ENCODE results near the gene PTPN7.
"Not testable (repeated sequence)": the region's sequence is repeated elsewhere in the genome, so short reads cannot be mapped to it uniquely, and the experiment has no call there.

The PTPN7 gene

DNA sequence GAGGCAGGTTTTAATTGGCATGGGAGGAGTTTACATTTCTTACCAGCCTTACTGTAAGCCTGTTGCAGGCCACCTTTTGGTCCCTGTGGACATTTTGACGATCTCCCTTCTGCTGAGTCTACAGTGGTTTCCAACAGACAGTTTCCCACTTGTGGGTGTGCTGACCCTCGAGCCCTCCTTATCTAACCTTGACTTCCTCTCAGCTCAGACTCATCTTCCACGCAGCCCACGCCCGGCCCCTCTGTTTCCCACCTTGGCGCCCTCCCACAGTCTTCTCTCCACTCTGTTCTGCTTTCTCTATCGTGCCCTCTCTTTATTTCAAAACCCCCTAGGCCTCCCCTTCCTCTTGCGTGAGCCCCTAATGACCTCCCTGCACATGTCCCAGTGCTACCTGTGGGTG is 9.8 kb downstream of the PTPN7 start:
- no peak for DNase-seq

DNA sequence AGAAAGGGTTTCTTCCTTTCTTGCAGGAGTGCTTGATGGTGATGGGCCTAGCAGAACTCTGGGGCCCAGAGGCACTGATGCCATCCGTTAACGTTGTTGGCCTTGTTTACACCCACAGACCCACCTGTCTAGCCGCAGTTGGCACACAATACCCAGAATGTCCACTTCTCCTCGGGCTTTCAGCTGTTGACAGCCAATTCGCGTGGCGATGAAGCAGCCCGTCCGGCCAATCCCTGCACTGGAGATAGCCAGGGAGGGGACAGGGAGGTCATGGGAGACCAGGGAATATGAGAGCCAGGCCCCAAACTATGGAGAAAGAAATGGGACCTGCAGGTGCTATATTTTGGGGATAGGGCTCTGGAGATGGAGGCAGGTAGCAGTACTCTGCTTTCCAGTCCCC is 10.2 kb downstream of the PTPN7 start:
- no peak for DNase-seq

DNA sequence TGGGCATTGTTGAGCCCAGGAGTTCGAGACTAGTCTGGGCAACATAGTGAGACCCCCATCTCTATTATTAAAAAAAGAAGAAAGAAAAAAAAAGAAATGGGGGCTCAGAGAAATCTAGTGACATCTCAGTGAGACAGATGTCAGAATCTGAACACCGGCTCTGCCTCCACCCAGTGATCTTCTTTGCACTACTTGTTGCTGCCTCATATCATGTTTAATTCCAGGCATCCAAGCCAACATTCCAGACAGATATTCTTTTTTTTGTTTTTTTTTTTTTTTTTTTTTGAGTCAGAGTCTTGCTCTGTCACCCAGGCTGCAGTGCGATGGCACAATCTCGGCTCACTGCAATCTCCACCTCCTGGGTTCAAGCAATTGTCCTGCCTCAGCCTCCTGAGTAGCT is 10.8 kb downstream of the PTPN7 start:
- DNase-seq = no peak

DNA sequence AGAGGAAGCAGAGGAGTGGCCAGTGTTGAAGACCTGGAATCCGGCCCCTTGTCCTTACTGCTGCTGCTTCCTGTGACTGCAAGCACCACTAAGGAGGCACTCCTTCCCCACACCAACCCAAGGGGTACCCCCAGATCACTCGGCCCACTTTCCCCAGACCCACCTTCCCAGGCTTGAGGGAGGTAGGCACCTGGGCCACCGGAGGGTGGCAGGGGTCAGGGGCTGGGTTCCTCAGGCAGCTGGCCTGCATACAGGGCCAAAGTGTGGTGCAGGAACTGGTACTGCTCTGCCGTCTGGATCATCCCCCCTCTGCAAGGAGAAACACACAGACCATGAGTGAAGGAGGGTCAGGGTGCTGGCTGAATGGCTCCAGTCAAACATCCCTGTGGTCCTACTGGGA is 12.0 kb downstream of the PTPN7 start:
- no peak for DNase-seq

DNA sequence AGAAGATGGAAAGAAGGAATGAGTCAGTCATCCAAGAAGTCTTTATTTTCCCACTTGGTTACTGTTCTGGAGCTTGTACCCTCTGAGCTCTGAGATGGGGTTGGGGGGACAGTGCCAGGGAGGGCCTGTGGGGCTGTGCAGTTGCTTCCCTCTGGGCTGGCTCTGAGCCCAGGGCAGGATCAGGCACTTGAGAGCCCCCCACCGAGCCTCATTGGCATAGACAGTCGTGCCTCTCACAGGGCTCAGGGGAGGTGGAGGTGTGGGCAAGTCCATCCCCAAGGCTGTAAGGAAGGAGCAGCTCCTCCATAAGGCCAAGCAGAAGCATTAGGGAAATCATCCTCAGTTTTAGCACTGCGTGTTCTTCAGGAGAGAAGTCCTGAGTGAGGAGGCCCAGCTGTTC is 13.4 kb downstream of the PTPN7 start:
- DNase-seq = no peak

DNA sequence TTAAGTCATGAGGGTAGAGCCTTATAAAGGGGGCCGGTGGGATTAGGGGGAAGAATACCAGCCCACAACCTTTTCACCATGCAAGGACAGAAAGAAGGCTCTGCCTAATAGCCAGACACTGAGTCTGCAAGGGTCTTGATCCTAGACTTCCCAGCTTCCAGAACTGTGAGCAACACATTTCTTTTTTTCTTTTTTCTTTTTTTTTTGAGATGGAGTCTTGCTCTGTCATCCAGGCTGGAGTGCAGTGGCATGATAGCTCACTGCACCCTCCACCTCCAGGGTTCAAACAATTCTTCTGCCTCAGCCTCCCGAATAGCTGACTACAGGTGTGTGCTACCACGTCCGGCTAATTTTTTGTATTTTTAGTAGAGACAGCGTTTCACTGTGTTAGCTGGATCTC is 14.1 kb downstream of the PTPN7 start:
- DNase-seq = no peak

DNA sequence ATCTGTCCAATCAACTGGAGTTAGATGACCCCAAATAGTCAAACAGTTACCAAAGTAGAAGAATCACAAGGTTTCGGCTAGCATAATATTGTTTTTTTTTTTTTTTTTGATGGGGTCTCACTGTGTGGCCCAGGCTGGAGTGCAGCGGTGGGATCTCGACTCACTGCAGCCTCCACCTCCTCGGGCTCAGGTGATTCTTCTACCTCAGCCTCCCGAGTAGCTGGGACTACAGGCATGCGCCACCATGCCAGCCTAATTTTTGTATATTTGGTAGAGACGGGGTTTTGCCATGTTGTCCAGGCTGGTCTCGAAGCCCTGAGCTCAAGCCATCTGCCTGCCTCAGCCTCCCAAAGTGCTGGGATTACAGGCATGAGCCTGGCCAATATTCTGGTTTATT is 14.7 kb downstream of the PTPN7 start:
- DNase-seq = not testable (repeated sequence)

DNA sequence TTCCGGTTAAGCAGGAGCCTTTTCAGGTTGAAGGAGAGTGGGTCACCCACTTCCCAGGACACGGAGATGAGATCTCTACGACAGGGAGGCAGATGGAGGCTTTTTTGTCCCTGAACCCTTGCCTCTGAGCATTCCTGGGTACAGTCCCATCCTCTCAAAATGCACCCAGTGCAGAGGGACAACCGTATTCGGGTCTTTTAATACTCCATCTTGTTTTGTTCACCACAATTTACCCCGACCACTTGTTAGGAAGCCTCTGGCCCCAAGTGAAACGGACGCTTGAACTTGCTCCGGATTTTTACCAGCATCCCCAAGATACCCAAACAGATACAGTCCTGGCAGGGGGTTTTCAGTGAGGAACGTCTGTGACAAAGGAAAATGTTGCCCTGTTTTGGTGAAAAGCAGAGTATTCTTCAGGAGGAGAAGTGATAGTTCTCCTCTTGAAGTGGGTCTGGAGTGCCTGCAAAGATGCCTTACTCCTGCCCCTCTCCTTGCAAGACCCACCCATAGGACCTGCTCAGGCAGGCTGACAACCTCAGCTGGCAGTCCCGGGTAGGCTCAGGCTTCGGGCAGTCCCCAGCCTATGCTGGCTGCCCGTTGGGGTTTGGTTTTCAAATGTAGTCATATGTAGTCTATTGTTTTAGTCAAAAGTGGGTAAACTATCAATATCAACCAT is 15.2 kb downstream of the PTPN7 start:
- DNase-seq = no peak

DNA sequence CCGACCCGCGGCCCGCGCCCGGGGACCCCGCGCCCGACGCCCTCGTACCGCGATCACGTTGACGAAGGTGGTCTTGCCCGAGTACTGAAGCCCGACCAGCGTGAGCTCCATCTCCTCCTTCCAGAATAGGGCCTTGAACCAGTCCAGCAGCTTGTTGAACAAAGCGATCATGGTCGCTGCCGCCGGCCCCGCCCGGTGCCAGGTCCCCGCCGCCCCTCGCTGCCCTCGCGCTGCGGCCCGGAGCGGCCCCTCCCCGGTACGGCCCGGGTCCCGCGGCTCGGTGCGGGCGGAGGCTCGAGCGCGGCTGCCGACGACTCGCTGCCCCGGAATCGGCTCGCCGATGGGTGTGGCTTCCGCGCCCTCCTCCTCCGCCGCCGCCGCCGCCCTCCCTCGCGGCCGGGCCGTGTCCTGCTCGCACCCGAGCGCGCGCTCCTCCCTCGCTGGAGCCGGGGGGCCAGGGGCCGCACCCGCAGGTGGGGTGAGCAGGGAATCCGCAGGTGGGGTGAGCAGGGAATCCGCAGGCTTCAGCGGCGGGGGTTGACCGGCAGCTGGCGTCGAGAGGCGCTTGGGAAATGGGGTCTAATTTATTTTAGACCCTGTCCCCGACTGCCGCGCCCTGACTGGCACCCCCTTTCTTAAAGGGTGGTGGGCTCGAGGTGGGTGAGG is 15.9 kb downstream of the PTPN7 start, which contains the start of gene ARL8A:
Gene ARL8A (minus strand): TSS at position 336 of the 666 bp plus-strand sequence. CDS start 165 bp downstream, at position 171.
- DNase-seq = peak; percentile 34

DNA sequence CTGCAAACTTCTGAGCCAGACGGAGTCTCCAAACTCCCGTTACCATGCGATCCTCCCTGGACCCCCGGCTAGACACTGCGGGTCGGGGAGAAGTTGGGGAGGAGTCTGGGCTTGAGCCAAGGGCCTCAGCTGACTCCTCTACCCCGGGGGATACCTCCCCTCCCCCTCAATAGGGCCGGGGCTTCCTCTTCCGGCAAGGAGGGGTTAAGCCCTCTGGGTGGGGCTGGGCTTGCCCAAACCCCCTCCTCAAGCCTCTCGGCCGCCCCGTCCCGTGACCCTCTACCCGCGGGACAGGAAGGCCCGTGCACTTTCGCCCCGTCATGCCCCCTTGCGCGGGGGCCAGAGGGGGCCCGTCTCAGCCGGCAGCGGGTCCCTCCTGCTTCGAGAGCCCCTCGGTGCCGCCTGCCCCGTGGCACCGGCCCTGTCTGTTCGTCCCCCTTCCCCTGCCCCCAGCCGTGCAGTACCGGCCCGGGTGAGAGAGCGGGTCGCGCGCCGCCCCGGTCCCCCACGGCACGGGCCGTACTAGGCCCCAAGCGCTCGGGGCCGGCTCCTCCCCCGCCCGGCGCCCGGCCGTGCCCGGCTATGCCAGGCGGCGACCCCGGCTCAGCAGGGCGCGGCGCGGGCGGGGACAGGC is 16.5 kb downstream of the PTPN7 start:
- DNase-seq = no peak

DNA sequence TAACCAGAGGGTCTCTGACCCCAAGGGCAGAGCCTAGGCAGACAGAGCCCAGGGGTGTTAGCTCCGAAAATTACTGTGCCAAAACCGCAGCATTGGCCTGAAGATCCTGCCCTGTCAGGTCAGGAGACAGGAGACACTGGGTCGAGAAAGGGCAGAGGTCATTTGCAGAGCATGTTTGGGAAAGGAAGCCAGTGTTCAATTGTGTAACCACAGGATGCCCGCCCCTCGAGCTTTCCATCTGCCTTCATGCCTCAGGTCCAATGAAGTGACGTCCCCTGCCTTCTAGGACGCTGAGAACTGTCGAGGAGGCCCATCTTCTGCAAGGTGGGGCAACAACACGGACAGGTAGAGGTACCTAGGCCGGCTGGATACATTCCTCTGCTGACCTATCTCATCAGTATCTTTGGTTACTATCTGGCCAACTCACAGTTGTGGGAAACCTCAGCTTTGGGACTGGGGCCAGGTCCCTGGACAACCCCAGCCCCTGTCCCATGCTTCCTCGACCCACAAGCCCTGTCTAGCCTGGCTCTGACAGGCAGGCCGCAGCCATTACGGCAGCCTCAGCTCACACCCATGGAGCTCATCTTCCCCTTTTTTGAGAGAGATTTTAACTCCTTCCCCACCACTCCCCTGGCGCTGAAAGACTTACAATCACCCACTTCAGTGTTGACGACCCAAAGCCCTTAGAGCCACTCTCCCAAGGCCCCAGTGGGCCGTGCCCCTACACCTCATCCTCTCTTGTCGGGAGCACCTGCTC is 17.2 kb downstream of the PTPN7 start:
- no peak for DNase-seq

DNA sequence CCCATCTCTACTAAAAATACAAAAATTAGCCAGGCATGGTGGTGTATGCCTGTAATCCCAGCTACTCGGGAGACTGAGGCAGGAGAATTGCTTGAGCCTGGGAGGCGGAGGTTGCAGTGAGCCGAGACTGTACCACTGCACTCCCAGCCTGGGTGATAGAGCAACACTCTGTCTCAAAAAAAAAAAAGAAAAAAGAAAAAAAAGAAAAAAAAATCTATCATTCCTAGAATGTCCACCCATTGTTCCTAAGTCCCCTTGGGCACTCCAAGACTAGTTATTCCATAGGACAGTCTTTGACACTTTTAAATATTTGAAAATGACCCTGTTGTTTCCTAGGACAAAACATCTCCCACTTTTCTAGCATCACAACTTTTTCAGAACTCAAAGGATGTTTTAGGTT is 18.9 kb downstream of the PTPN7 start:
- DNase-seq = not testable (repeated sequence)

DNA sequence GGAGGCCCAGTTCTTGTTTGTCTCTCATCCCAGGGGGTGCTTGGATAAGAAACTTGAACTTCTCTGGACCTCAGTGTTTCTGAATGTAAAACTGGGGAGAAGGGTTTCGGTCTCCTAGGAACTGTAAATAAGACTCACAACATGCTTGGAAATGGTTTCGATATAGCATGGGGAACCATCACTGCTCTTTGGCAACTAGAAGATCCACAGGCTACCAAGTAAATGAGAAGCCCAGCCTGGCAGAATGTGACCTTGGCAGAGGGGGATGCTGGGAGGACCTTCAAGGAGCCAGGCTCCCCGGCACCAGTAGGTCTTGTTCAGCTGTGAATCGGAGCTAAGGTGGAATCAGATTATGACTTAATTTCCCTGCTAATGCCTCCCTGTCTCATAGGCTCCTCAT is 19.6 kb downstream of the PTPN7 start:
- no peak for DNase-seq

DNA sequence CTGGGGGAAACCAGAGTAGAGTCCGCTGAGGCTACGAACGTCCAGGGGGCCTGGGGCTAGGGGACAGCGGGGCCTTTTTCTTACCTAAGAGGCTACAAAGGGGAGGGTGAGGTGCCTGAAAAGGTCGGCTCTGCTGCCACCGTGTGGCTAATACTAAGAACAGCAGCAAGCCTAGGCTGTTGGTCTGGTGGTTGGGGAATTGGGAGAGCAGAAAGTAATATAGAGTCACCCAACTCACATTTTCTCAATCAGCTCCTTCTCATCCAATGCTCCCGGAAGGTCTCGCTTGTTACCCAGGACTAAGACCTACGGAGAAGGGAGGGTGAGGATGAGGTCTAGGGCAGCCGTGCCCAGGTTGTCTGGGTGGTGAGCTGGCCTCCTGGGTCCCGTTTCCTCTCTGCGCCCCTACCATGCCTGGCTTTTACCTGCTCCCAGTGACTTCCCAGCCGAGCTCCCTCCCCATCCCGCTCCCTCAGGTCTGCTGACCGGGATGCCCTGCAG is 25.1 kb downstream of the PTPN7 start:
- peak; percentile 40 to 60 for DNase-seq

DNA sequence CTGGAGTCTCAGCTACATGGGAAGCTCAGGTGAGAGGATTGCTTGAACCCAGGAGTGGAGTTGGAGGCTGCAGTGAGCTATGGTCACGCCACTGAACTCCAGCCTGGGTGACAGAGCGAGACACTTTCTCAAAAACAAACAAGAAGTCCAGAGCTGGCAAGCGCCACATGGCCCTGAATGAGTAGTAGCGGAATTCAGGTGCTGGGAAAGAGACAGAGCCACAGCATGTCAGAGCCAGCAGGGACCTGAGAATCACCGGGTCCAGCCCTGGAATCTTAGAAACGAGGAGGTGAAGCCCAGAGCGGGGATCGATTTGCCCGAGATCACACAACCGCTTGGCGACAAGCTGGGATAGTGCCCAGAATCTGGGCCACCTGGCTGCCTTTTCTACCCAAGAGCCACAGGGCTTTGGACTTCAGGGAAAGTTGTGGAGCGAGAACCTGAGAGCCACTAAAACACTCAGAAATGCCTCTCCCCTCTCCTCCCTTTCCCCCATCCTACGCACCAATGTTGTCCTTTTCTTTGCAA is 25.7 kb downstream of the PTPN7 start:
- no peak for DNase-seq

DNA sequence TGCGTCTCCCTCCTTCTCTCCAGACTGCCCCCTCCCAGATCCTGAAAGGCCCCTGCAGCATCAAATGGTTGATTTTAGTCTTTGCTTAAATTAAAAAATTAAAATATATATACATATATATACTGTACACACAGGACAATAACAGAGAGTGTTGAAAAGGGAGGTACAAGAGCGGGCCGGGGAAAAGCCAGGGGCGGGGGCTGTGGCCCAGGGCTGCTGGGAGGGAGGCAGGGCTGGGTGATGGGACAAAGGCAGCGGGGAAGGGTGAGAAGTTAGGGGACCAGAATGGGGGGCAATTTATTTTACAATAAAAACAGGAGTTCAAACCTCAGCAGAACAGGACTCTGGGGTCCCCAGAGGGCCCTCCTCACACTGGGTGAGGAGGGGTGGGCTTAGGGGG is 26.4 kb downstream of the PTPN7 start:
- no peak for DNase-seq

DNA sequence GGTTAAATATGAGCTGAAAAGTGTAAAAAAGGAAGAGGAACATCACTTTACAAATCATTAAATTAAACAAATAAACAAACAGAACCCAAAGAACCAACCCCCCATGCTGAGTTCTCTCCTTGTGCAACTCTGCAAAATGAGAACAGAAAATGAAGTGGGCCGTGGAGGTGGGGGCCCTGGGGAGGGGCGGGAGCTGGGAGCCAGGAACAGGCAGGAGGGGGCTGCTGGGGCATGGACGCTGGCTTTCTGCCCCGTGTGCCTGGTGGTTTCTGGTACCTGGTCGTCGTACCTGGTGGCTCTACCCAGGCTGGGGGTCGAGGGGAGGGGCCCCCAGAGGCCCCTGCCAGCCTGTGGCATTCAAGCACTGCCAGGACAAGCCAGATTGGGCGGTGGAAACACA is 26.9 kb downstream of the PTPN7 start:
- DNase-seq = no peak

DNA sequence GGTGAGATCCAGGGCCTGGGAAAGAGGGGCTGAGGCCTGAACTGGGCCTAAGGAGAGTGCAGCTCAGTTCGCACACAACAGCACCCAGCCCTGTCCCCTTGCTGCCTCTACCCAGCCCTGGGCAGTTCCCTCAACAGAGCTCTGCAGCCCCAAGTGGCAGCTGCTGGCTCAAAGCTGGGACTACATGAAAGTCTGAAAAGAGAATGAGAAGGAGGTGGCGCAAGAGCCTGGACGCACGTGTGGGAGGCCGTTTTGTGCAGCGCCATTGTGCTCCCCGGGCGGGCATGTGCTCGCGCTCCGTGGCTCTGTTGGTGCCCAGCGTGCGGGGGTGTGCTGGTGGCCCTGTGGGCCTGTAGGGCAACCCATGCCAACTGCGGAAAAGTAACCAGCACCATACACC is 27.4 kb downstream of the PTPN7 start:
- DNase-seq = no peak

DNA sequence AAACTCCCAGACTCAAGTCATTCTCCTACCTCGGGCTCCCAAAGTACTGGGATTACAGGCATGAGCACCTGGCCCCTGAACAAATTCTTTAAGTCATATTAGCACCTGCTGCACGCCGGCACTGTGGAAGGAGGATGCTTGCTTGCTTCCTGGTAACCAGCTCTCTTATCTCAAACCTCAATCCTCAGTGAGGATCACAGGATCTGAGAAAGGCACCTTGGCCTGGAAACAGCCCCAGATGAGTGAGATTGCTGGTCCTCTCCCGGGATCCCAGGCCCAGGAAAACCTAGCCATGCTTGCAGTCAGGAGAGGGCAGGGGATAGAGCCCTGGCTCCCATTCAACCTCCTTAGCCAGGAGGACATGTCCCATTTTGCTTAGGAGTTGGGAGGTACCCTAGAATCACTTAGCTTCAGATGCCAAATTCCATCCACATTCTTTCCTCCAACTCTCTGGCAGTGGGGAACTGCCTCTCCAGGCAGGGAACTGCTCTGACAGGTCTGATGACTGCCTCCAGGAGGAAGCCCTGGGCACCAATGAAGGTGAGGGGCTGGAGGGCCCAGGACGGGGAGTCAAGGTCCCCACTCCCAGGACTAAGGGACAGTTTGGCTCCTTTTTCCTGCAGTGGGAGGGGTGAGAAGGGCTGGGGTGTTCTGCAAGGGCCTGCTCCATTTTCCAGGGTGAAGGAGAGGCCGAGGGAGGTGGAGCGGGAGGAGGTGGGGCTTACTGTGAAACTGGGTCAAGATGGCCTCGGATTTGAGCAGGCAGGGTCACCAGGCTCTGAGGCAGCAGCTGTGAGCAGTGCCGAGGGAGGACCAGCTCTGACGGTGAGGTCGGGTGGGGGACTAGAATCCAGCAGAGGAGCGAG is 28.2 kb downstream of the PTPN7 start:
- DNase-seq = no peak

DNA sequence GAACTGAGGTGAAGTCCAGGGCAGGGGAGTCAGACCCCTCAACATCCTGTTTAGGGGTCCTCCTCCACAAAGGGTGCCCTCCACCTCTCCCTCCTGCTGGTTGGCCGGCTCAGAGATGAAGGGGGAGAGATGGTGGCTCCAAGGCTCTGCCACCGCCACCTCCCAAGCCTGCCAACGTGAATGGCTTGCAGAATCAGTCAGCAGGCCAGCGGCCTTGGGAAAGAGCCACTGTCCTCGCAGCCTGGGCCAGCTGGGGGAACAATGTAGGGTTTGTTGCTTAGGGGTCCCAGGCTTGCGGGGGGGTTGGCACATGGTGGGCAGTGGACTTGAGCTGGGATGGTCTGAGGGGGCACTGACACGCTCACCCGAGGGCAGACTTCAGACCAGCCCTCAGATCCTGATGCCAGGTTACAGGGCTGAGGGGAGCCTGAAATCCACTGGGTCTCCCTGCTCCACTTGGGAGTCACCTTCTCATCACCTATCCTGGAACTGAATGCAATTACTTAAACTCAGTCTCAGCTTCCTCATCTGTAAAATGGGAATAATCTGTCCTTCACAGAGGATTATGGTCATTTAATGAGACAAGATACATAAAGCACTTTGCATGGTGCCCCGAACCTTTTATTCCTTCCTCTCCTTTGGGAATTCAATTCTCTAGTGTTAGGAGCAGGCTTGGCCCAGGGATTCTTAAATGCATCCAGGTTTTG is 29.4 kb downstream of the PTPN7 start:
- no peak for DNase-seq

DNA sequence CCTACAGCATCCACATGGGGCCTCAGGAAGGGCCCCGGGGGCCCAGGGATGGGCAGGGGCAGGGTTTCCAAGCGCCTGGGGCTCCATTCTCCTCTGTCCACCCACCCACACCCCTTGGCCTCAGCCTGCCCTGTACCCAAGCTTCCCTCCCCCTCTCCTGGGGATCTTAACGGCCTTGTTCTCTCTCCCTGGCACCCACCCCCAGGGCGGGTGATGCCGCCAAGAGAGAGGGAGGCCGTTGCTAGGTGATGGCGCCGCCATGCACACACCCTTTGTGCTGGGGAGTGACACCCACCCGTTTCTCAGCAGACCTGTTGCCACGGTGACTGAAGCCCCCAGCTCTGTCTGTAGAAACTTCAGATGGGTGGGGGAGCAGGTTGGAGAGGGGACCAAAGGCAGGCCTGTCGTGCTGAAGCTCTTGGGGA is 30.1 kb downstream of the PTPN7 start:
- no peak for DNase-seq
